ENCODE results near the gene CALHM3.

Gene CALHM3

GRCh38 chr10:103448746-103449145 is 30.3 kb downstream of the CALHM3 start:
- TF ChIP-seq GABPA (IDR thresholded peaks at IDR 0.05; ENCODE audit: low read depth) = no peak
- no peak for TF ChIP-seq POLR2AphosphoS5 (IDR thresholded peaks at IDR 0.05; ENCODE audit: low read depth)
- Histone ChIP-seq H3K27ac (replicated peaks) (no peak overlapping the region), H3K27me3 (ENCODE audit: insufficient read depth, poor library complexity, severe bottlenecking) (no peaks in the 10 kb centered on the region), H3K4me3 (replicated peaks; ENCODE audit: insufficient read depth, low read length) (no peak overlapping the region)
- no peak for DNase-seq (ENCODE audit: low read depth in 1 of 2, low spot score in 1 of 2)

- no peaks in the 10 kb centered on the region for H3K27me3 ChIP-seq (ENCODE audit: insufficient read depth, poor library complexity, severe bottlenecking)
- no peak for DNase-seq (ENCODE audit: low read depth in 1 of 2, low spot score in 1 of 2)
- TF ChIP-seq GABPA (IDR thresholded peaks at IDR 0.05; ENCODE audit: low read depth) (no peak), CTCF (IDR thresholded peaks at IDR 0.05; ENCODE audit: insufficient read depth, low read length) (no peak), SPI1 (IDR thresholded peaks at IDR 0.05; ENCODE audit: borderline replicate concordance, low read depth) (no peak), REST (IDR thresholded peaks at IDR 0.05; ENCODE audit: insufficient replicate concordance, low read depth) (no peak)
- no peak overlapping the region for H3K4me3 ChIP-seq (replicated peaks; ENCODE audit: insufficient read depth, low read length)
- H3K27ac ChIP-seq (replicated peaks) = no peak overlapping the region
These were observed 31.9 kb downstream of the CALHM3 start for GRCh38 chr10:103447187-103447586.

- DNase-seq (ENCODE audit: low read depth in 1 of 2, low spot score in 1 of 2) = no peak
- Histone ChIP-seq H3K4me3 (replicated peaks; ENCODE audit: insufficient read depth, low read length) (no peak overlapping the region), H3K27ac (replicated peaks) (no peak overlapping the region), H3K27me3 (ENCODE audit: insufficient read depth, poor library complexity, severe bottlenecking) (no peaks in the 10 kb centered on the region)
- no peak for TF ChIP-seq GABPA (IDR thresholded peaks at IDR 0.05; ENCODE audit: low read depth)
- TF ChIP-seq SPI1 (IDR thresholded peaks at IDR 0.05; ENCODE audit: borderline replicate concordance, low read depth) = no peak
- TF ChIP-seq CTCF (IDR thresholded peaks at IDR 0.05; ENCODE audit: insufficient read depth, low read length) = no peak
These were observed 33.1 kb downstream of the CALHM3 start for GRCh38 chr10:103445767-103446567.

GRCh38 chr10:103445366-103445765 is 33.7 kb downstream of the CALHM3 start:
- Histone ChIP-seq H3K4me3 (replicated peaks; ENCODE audit: insufficient read depth, low read length) (no peak overlapping the region), H3K27ac (replicated peaks) (no peak overlapping the region), H3K27me3 (ENCODE audit: insufficient read depth, poor library complexity, severe bottlenecking) (no peaks in the 10 kb centered on the region)
- DNase-seq (ENCODE audit: low read depth in 1 of 2, low spot score in 1 of 2) = no peak
- TF ChIP-seq CTCF (IDR thresholded peaks at IDR 0.05; ENCODE audit: insufficient read depth, low read length) = no peak
- no peak for TF ChIP-seq POLR2AphosphoS5 (IDR thresholded peaks at IDR 0.05; ENCODE audit: low read depth)
- TF ChIP-seq SPI1 (IDR thresholded peaks at IDR 0.05; ENCODE audit: borderline replicate concordance, low read depth) = no peak
- no peak for TF ChIP-seq REST (IDR thresholded peaks at IDR 0.05; ENCODE audit: insufficient replicate concordance, low read depth)
- TF ChIP-seq GABPA (IDR thresholded peaks at IDR 0.05; ENCODE audit: low read depth) = no peak

Measured in HL-60 (cell line).